Mesendoderm (in vitro differentiated cells): ENCODE measurements around the gene BMP10.

Source experiments
- DNase-seq: peaks from one replicate; pipeline ENCODE4 v3.0.0; 2013
- H2AK5ac ChIP-seq: 2 replicates; pipeline ENCODE4 v1.6.1; 2013; ENCODE audit warnings: low read length, inconsistent platforms
- H2BK120ac ChIP-seq: 2 replicates; pipeline ENCODE4 v1.6.1; 2013; ENCODE audit warnings: low read depth, mild to moderate bottlenecking, low read length, moderate library complexity, mixed read lengths
- H2BK15ac ChIP-seq: replicated peaks from 2 replicates; pipeline ENCODE4 v1.6.1; 2013; ENCODE audit warnings: low read depth, mild to moderate bottlenecking, moderate library complexity
- H2BK5ac ChIP-seq: 2 replicates; pipeline ENCODE4 v1.6.1; 2013; ENCODE audit warnings: low read length, inconsistent platforms
- H3K18ac ChIP-seq: 2 replicates; pipeline ENCODE4 v1.6.1; 2013; ENCODE audit warnings: mild to moderate bottlenecking, low read length, mixed read lengths
- H3K23ac ChIP-seq: one replicate; pipeline ENCODE4 v1.6.1; 2013; ENCODE audit warnings: low read length
- H3K27ac ChIP-seq: 2 replicates; pipeline ENCODE4 v1.5.1; 2013; ENCODE audit warnings: low read depth, mild to moderate bottlenecking, inconsistent platforms, low read length, moderate library complexity
- H3K27me3 ChIP-seq: 2 replicates; pipeline ENCODE4 v1.6.1; 2013; ENCODE audit warnings: low read length, control low read depth, mild to moderate bottlenecking, inconsistent platforms; ENCODE audit not compliant: insufficient read depth, poor library complexity
- H3K36me3 ChIP-seq: 2 replicates; pipeline ENCODE4 v1.6.1; 2013; ENCODE audit warnings: low read length, inconsistent platforms; ENCODE audit not compliant: control insufficient read depth, insufficient read depth
- H3K4ac ChIP-seq: one replicate; pipeline ENCODE4 v1.6.1; 2013; ENCODE audit warnings: low read depth, mild to moderate bottlenecking, low read length, moderate library complexity
- H3K4me1 ChIP-seq: 2 replicates; pipeline ENCODE4 v1.6.1; 2013; ENCODE audit warnings: low read depth, low read length, inconsistent platforms; ENCODE audit not compliant: control insufficient read depth
- H3K4me2 ChIP-seq: 2 replicates; pipeline ENCODE4 v1.6.1; 2013; ENCODE audit warnings: low read length
- H3K4me3 ChIP-seq: 2 replicates; pipeline ENCODE4 v1.5.1; 2013; ENCODE audit warnings: mild to moderate bottlenecking, low read length
- H3K56ac ChIP-seq: one replicate; pipeline ENCODE4 v1.6.1; 2013; ENCODE audit warnings: low read length
- H3K79me1 ChIP-seq: 2 replicates; pipeline ENCODE4 v1.6.1; 2013; ENCODE audit warnings: low read length, inconsistent platforms
- H3K79me2 ChIP-seq: 2 replicates; pipeline ENCODE4 v1.6.1; 2013; ENCODE audit warnings: mild to moderate bottlenecking, low read length; ENCODE audit not compliant: control insufficient read depth, insufficient read depth
- H3K9ac ChIP-seq: 2 replicates; pipeline ENCODE4 v1.6.1; 2013; ENCODE audit warnings: low read length, inconsistent platforms
- H4K5ac ChIP-seq: one replicate; pipeline ENCODE4 v1.6.1; 2013; ENCODE audit warnings: low read length
- H4K8ac ChIP-seq: one replicate; pipeline ENCODE4 v1.6.1; 2013; ENCODE audit warnings: low read depth, mild to moderate bottlenecking, control low read depth, low read length, moderate library complexity
- WGBS: extraction: QIAGEN DNeasy Blood & Tissue Kit; methylation state at CpG from one replicate; pipeline ENCODE4 v1.1.7; 2013; ENCODE audit warnings: low lambda C conversion rate, missing lambda C conversion rate; ENCODE audit not compliant: insufficient coverage; ENCODE audit errors: extremely low coverage; 5-methylcytosine and 5-hydroxymethylcytosine counted together

BMP10 gene

GRCh38 chr2:68854476-68854875, 16.7 kb downstream of the BMP10 start:
- H3K4me1 ChIP-seq: peaks cover 5% of the 10 kb centered on the region
- no peaks in the 10 kb centered on the region for H3K79me2 ChIP-seq
- H3K27ac ChIP-seq: no peak overlapping the region
- no peak overlapping the region for H2AK5ac ChIP-seq
- H3K4ac ChIP-seq: no peak overlapping the region
- H4K5ac ChIP-seq: no peak overlapping the region
- no peak overlapping the region for H3K23ac ChIP-seq
- no peaks in the 10 kb centered on the region for H3K27me3 ChIP-seq
- H3K18ac ChIP-seq: no peak overlapping the region
- H3K56ac ChIP-seq: no peak overlapping the region
- H3K4me3 ChIP-seq: no peak overlapping the region
- H2BK15ac ChIP-seq: no peak overlapping the region
- no peak overlapping the region for H2BK5ac ChIP-seq
- H3K79me1 ChIP-seq: no peaks in the 10 kb centered on the region
- no peak overlapping the region for H2BK120ac ChIP-seq
- H3K4me2 ChIP-seq: no peak overlapping the region
- DNase-seq: no peak
- no peak overlapping the region for H3K9ac ChIP-seq
- H3K36me3 ChIP-seq: no peaks in the 10 kb centered on the region
- H4K8ac ChIP-seq: no peak overlapping the region

GRCh38 chr2:68853915-68854314, 17.3 kb downstream of the BMP10 start:
- H2BK5ac ChIP-seq: no peak overlapping the region
- no peak overlapping the region for H3K56ac ChIP-seq
- H3K4me1 ChIP-seq: peaks cover 5% of the 10 kb centered on the region
- H2AK5ac ChIP-seq: no peak overlapping the region
- H2BK120ac ChIP-seq: no peak overlapping the region
- no peak overlapping the region for H3K23ac ChIP-seq
- no peaks in the 10 kb centered on the region for H3K36me3 ChIP-seq
- H3K4ac ChIP-seq: no peak overlapping the region
- H3K9ac ChIP-seq: no peak overlapping the region
- no peaks in the 10 kb centered on the region for H3K79me2 ChIP-seq
- no peak overlapping the region for H3K18ac ChIP-seq
- no peak overlapping the region for H4K5ac ChIP-seq
- H4K8ac ChIP-seq: no peak overlapping the region
- H3K4me3 ChIP-seq: no peak overlapping the region
- DNase-seq: peak; percentile 21
- no peaks in the 10 kb centered on the region for H3K79me1 ChIP-seq
- no peak overlapping the region for H3K27ac ChIP-seq
- WGBS: no CpG with 5 or more reads among the region's 4 CpGs
- no peak overlapping the region for H2BK15ac ChIP-seq
- no peaks in the 10 kb centered on the region for H3K27me3 ChIP-seq
- no peak overlapping the region for H3K4me2 ChIP-seq

- Histone ChIP-seq H3K4me2 (no peak overlapping the region), H3K56ac (no peak overlapping the region), H3K4ac (no peak overlapping the region), H3K27me3 (no peaks in the 10 kb centered on the region), H3K23ac (no peak overlapping the region), H3K4me1 (peaks cover 5% of the 10 kb centered on the region), H3K27ac (no peak overlapping the region), H2BK120ac (no peak overlapping the region), H3K18ac (no peak overlapping the region), H2BK5ac (no peak overlapping the region), H3K79me2 (no peaks in the 10 kb centered on the region), H3K4me3 (no peak overlapping the region), H3K9ac (no peak overlapping the region), H3K79me1 (no peaks in the 10 kb centered on the region), H4K8ac (no peak overlapping the region), H2BK15ac (no peak overlapping the region), H2AK5ac (no peak overlapping the region), H3K36me3 (no peaks in the 10 kb centered on the region), H4K5ac (no peak overlapping the region)
- no peak for DNase-seq
- WGBS: no CpG with 5 or more reads among the region's 2 CpGs
These were observed 18.2 kb downstream of the BMP10 start for GRCh38 chr2:68853035-68853434.

GRCh38 chr2:68850524-68850923, 20.7 kb downstream of the BMP10 start:
- Histone ChIP-seq H3K27ac (no peak overlapping the region), H3K4me3 (no peak overlapping the region), H3K56ac (no peak overlapping the region)

GRCh38 chr2:68849579-68850030, 21.6 kb downstream of the BMP10 start:
- Histone ChIP-seq H3K4ac (no peak overlapping the region), H3K27ac (no peak overlapping the region)
- no CpG with 5 or more reads among the region's 4 CpGs for WGBS

More at GRCh38 chr2:68850524-68850923, 20.7 kb downstream of the BMP10 start:
- H3K4me2 ChIP-seq: no peak overlapping the region
- H3K79me2 ChIP-seq: no peaks in the 10 kb centered on the region
- H4K8ac ChIP-seq: no peak overlapping the region
- no peak overlapping the region for H3K23ac ChIP-seq
- no peak overlapping the region for H3K18ac ChIP-seq
- H2AK5ac ChIP-seq: no peak overlapping the region
- no peak overlapping the region for H2BK120ac ChIP-seq
- no peak overlapping the region for H2BK15ac ChIP-seq
- H3K4ac ChIP-seq: no peak overlapping the region
- H3K36me3 ChIP-seq: no peaks in the 10 kb centered on the region
- no peaks in the 10 kb centered on the region for H3K79me1 ChIP-seq
- peak; percentile 5 for DNase-seq
- no peak overlapping the region for H3K9ac ChIP-seq
- WGBS: no CpG with 5 or more reads among the region's 3 CpGs
- no peaks in the 10 kb centered on the region for H3K27me3 ChIP-seq
- H3K4me1 ChIP-seq: peaks cover 5% of the 10 kb centered on the region
- H4K5ac ChIP-seq: no peak overlapping the region
- no peak overlapping the region for H2BK5ac ChIP-seq

GRCh38 chr2:68847751-68848150, 23.4 kb downstream of the BMP10 start:
- Histone ChIP-seq H3K18ac (no peak overlapping the region), H3K4me2 (no peak overlapping the region), H4K8ac (no peak overlapping the region), H2BK120ac (no peak overlapping the region), H3K23ac (no peak overlapping the region), H2BK5ac (no peak overlapping the region), H2BK15ac (no peak overlapping the region), H2AK5ac (no peak overlapping the region), H3K4me3 (no peak overlapping the region), H4K5ac (no peak overlapping the region), H3K79me1 (no peaks in the 10 kb centered on the region), H3K79me2 (no peaks in the 10 kb centered on the region), H3K36me3 (no peaks in the 10 kb centered on the region), H3K9ac (no peak overlapping the region), H3K27ac (no peak overlapping the region), H3K27me3 (no peaks in the 10 kb centered on the region), H3K56ac (no peak overlapping the region), H3K4me1 (peaks cover 5% of the 10 kb centered on the region), H3K4ac (no peak overlapping the region)
- DNase-seq: no peak

More at GRCh38 chr2:68849579-68850030, 21.6 kb downstream of the BMP10 start:
- DNase-seq: no peak
- Histone ChIP-seq H3K4me2 (no peak overlapping the region), H3K4me3 (no peak overlapping the region), H2BK120ac (no peak overlapping the region), H4K5ac (no peak overlapping the region), H3K23ac (no peak overlapping the region), H3K4me1 (peaks cover 5% of the 10 kb centered on the region), H4K8ac (no peak overlapping the region), H2AK5ac (no peak overlapping the region), H3K27me3 (no peaks in the 10 kb centered on the region), H3K36me3 (no peaks in the 10 kb centered on the region), H3K79me2 (no peaks in the 10 kb centered on the region), H2BK15ac (no peak overlapping the region), H3K18ac (no peak overlapping the region), H3K56ac (no peak overlapping the region), H3K79me1 (no peaks in the 10 kb centered on the region), H2BK5ac (no peak overlapping the region), H3K9ac (no peak overlapping the region)
